GM19395 (cell line): Measurements from ENCODE around the gene NUDT14.

Experiments used
- ATAC-seq: cut with Tn5 transposase; IDR thresholded peaks from one replicate; pipeline ENCODE4 v1.9.1; 2021; ENCODE audit warnings: mild to moderate bottlenecking, moderate library complexity; ENCODE audit not compliant: unreplicated experiment

The NUDT14 gene

GRCh38 chr14:105137481-105138020 lies 43.6 kb downstream of the NUDT14 start:
- no peak for ATAC-seq

- no peak for ATAC-seq
Measured at GRCh38 chr14:105136401-105137322, 44.5 kb downstream of the NUDT14 start.

- no peak for ATAC-seq
Measured at GRCh38 chr14:105135700-105136395, 45.3 kb downstream of the NUDT14 start.

- ATAC-seq = no peak
Measured at GRCh38 chr14:105132921-105133654, 48.0 kb downstream of the NUDT14 start.

- ATAC-seq = no peak
Measured at GRCh38 chr14:105131241-105131640, 49.9 kb downstream of the NUDT14 start.

- ATAC-seq = no peak
Measured at GRCh38 chr14:105128059-105128458, 53.1 kb downstream of the NUDT14 start.

GRCh38 chr14:105126981-105127329 lies 54.2 kb downstream of the NUDT14 start:
- ATAC-seq = no peak

GRCh38 chr14:105126126-105126980 lies 54.8 kb downstream of the NUDT14 start:
- no peak for ATAC-seq

- no peak for ATAC-seq
Measured at GRCh38 chr14:105124823-105125222, 56.3 kb downstream of the NUDT14 start.

GRCh38 chr14:105123981-105124765 lies 56.9 kb downstream of the NUDT14 start:
- ATAC-seq = no peak

GRCh38 chr14:105123064-105123665 lies 57.9 kb downstream of the NUDT14 start:
- no peak for ATAC-seq
